Endothelial cell of umbilical vein (primary cell): Measurements from ENCODE around the gene MYOG. TPM values are rescaled to one million over a fixed set of nuclear protein-coding genes. Genes with fewer than 3 reads are reported as not detected.

ENCODE experiments used
- BruUV-seq: library from RNA; stranded (reverse); fragments of 400-500 nt; replicated peaks from 2 replicates; lab custom pipeline; 2021; lab: Mats Ljungman, UMichigan
- CTCF ChIA-PET: fragments of 300-600, 350-600 bp; sonication (Branson Sonifier 250); formaldehyde crosslinking; loops from one replicate; lab custom pipeline; 2021; ENCODE audit warnings: antibody characterized with exemption, inconsistent platforms; lab: Charles Lee
- POLR2A ChIA-PET: fragments of 300-600, 350-600 bp; sonication (Branson Sonifier 250); formaldehyde crosslinking; loops from one replicate; lab custom pipeline; 2021; ENCODE audit warnings: antibody characterized with exemption, inconsistent platforms; lab: Charles Lee
- DNase-seq: peaks from one replicate; pipeline ENCODE4 v3.0.0-alpha.2; 2011; ENCODE audit warnings: low read depth, low spot score
- FAIRE-seq: peaks from 2 replicates; lab custom pipeline; 2011; peaks lifted over from hg19 to GRCh38; lab: Jason Lieb, UNC
- H2AFZ ChIP-seq: 2 replicates; pipeline ENCODE4 v1.6.0; 2012; ENCODE audit warnings: low read depth, low read length, control low read depth, inconsistent platforms
- H3K27ac ChIP-seq: 2 replicates; pipeline ENCODE4 v1.5.1; 2011; ENCODE audit warnings: low read depth, mild to moderate bottlenecking, control low read depth, low read length, moderate library complexity; ENCODE audit not compliant: insufficient read depth
- H3K27me3 ChIP-seq, 2 experiments: 2 replicates each; pipeline versions ENCODE4 v1.6.0 to v1.6.1; 2011; ENCODE audit warnings: low read length in 2 of 2, mixed read lengths in 1 of 2; ENCODE audit not compliant: control insufficient read depth in 2 of 2, insufficient read depth in 2 of 2
- H3K36me3 ChIP-seq, 2 experiments: 2 replicates in 1 of 2; 3 replicates in 1 of 2; pipeline ENCODE4 v1.5.1; 2011; ENCODE audit warnings: low read length in 2 of 2, mild to moderate bottlenecking in 1 of 2, moderate library complexity in 1 of 2; ENCODE audit not compliant: control insufficient read depth in 2 of 2, insufficient read depth in 2 of 2; ENCODE audit errors: extremely low read depth in 1 of 2
- H3K4me1 ChIP-seq: 3 replicates; pipeline ENCODE4 v1.5.1; 2011; ENCODE audit warnings: mild to moderate bottlenecking, low read length; ENCODE audit not compliant: control insufficient read depth, insufficient read depth; ENCODE audit errors: extremely low read depth
- H3K4me2 ChIP-seq: 2 replicates; pipeline ENCODE4 v1.6.1; 2011; ENCODE audit warnings: low read length, control low read depth, mixed read lengths; ENCODE audit not compliant: insufficient read depth
- H3K4me3 ChIP-seq, 3 experiments: fragments of 200-600 bp in 1 of 3; sonication (generic), shearing (Covaris generic) in 1 of 3; replicated peaks in 1 of 3; 2 replicates each; pipeline ENCODE4 v1.5.1; 2011 to 2016; ENCODE audit warnings: control low read depth in 3 of 3, low read length in 3 of 3, mild to moderate bottlenecking in 2 of 3, inconsistent platforms in 1 of 3, low read depth in 1 of 3, moderate library complexity in 1 of 3; ENCODE audit not compliant: insufficient read depth in 1 of 3
- H3K79me2 ChIP-seq: 2 replicates; pipeline ENCODE4 v1.6.0; 2012; ENCODE audit warnings: low read length, inconsistent platforms; ENCODE audit not compliant: control insufficient read depth, insufficient read depth
- H3K9ac ChIP-seq: replicated peaks from 2 replicates; pipeline ENCODE3; 2011; ENCODE audit warnings: low read length, control low read depth; ENCODE audit not compliant: insufficient read depth; ENCODE audit errors: extremely low read depth
- H3K9me1 ChIP-seq: replicated peaks from 3 replicates; pipeline ENCODE4 v1.6.0; 2011; ENCODE audit warnings: mild to moderate bottlenecking, low read length; ENCODE audit not compliant: control insufficient read depth, insufficient read depth; ENCODE audit errors: extremely low read depth
- H3K9me3 ChIP-seq: replicated peaks from 2 replicates; pipeline ENCODE4 v1.5.1; 2012; ENCODE audit warnings: low read length, inconsistent platforms; ENCODE audit not compliant: control insufficient read depth, insufficient read depth
- H4K20me1 ChIP-seq: replicated peaks from 2 replicates; pipeline ENCODE3; 2011; ENCODE audit warnings: mild to moderate bottlenecking, low read length; ENCODE audit not compliant: control insufficient read depth, insufficient read depth; ENCODE audit errors: extremely low read depth
- EZH2 ChIP-seq: IDR thresholded peaks from 2 replicates; pipeline ENCODE4 v1.6.1; 2012; ENCODE audit warnings: borderline replicate concordance, low read depth, mild to moderate bottlenecking, moderate library complexity, low read length, inconsistent platforms; ENCODE audit not compliant: severe bottlenecking
- FOS ChIP-seq: IDR thresholded peaks from 2 replicates; pipeline ENCODE4 v1.6.1; 2011; ENCODE audit warnings: mild to moderate bottlenecking, low read length, moderate library complexity, borderline replicate concordance; ENCODE audit not compliant: insufficient read depth
- GATA2 ChIP-seq: IDR thresholded peaks from 2 replicates; pipeline ENCODE4 v1.7.0; 2011; ENCODE audit warnings: low read depth, mild to moderate bottlenecking, moderate library complexity, mixed read lengths, low read length; ENCODE audit not compliant: insufficient read length, insufficient read depth
- JUN ChIP-seq: IDR thresholded peaks from 2 replicates; pipeline ENCODE4 v1.6.1; 2011; ENCODE audit warnings: borderline replicate concordance, low read depth; ENCODE audit not compliant: insufficient read length, insufficient read depth
- MYC ChIP-seq: IDR thresholded peaks from one replicate; pipeline ENCODE4 v1.6.1; 2011; ENCODE audit warnings: mild to moderate bottlenecking, low read depth, low read length
- POLR2A ChIP-seq: IDR thresholded peaks from 2 replicates; pipeline ENCODE4 v1.6.1; 2012; ENCODE audit warnings: low read depth, mild to moderate bottlenecking, control low read depth, low read length
- POLR2AphosphoS5 ChIP-seq: IDR thresholded peaks from 2 replicates; pipeline ENCODE4 v1.6.1; 2012; ENCODE audit warnings: low read depth, mild to moderate bottlenecking, control low read depth, low read length, moderate library complexity; ENCODE audit not compliant: insufficient read depth
- dilution Hi-C: fragments of 300-500 bp; cut with MboI; formaldehyde crosslinking; loops from one replicate; pipeline ENCODE4 v1.15.0; 2019; ENCODE audit warnings: low sequenced_read_pairs; ENCODE audit not compliant: extremely low pct_ligation_motif_present
- intact Hi-C: fragments of 100-400 bp; cut with micrococcal nuclease; formaldehyde crosslinking; loops from one replicate; pipeline ENCODE4 v1.10.0; 2022
- polyA plus RNA-seq, 4 experiments: library from polyadenylated mRNA; depleted of rRNA in 3 of 4; stranded (reverse) in 3 of 4; unstranded in 1 of 4; fragments of >200 nt; gene quantifications; 2 replicates each; pipeline versions ENCODE4 v1.2.1 to v1.2.3, GENCODE V29; 2011 to 2012; ENCODE audit warnings: missing spikeins in 1 of 4
- total RNA-seq: library from RNA; stranded (reverse); gene quantifications from 2 replicates; pipeline ENCODE4 v1.2.3, GENCODE V29; 2021
- TF ChIP-seq, protein P1 (sequence below): IDR thresholded peaks from 2 replicates; pipeline ENCODE4 v1.6.1; 2011; ENCODE audit not compliant: insufficient read depth, insufficient read length
- TF ChIP-seq, protein P2 (sequence below), 2 donors: IDR thresholded peaks; 1 replicate in 1 of 2; 2 replicates in 1 of 2; pipeline ENCODE4 v1.5.1; 2011; ENCODE audit warnings: low read length in 2 of 2, mild to moderate bottlenecking in 2 of 2, moderate library complexity in 2 of 2, control low read depth in 1 of 2, inconsistent platforms in 1 of 2, low read depth in 1 of 2; ENCODE audit not compliant: insufficient read depth in 1 of 2; ENCODE audit errors: extremely low read depth in 1 of 2

The MYOG gene
- total and polyA plus RNA-seq, 2 donors (not counting 3 experiments of a cell fraction or from before 2014, with no cell fraction given) = not detected

DNA sequence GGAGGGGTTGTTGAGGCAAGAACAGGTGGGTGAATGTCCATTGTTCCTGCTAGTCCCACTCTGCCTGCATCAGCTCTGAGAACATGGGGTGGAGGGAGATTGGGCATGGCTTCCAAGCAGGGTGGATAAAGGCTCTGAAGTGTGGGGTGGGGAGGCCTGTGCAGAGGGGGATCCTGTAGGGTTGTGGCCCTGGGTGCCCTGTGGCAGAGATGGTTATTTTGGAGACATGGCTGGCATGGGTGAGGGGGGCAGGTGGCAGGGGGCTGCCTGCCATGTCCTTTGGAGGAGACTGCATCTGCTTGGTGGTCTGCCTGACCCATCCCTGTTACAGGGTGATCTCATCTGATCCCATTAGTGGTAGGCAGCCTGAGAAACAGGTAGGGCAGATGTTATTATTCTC is 11.2 kb downstream of the MYOG start:
- no peaks in the 10 kb centered on the region for H3K9me1 ChIP-seq
- no peak overlapping the region for H3K4me3 ChIP-seq
- H3K9me3 ChIP-seq = no peaks in the 10 kb centered on the region
- H3K79me2 ChIP-seq = no peaks in the 10 kb centered on the region
- FAIRE-seq (no peak), DNase-seq (no peak)
- ChIA-PET POLR2A (no interaction called here), CTCF (no interaction called here)
- no peak overlapping the region for H3K27ac ChIP-seq
- no peaks in the 10 kb centered on the region for H3K4me1 ChIP-seq
- no peaks in the 10 kb centered on the region for H4K20me1 ChIP-seq
- dilution Hi-C loops (no loop called here), intact Hi-C loops (no loop called here)
- no peak overlapping the region for H2AFZ ChIP-seq
- peaks cover 48 to 51% of the 10 kb centered on the region in 2 experiments for H3K27me3 ChIP-seq
- TF ChIP-seq, protein P1, sequence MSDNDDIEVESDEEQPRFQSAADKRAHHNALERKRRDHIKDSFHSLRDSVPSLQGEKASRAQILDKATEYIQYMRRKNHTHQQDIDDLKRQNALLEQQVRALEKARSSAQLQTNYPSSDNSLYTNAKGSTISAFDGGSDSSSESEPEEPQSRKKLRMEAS = no peak
- TF ChIP-seq POLR2AphosphoS5 = no peak
- no peak for TF ChIP-seq GATA2
- TF ChIP-seq, protein P2, sequence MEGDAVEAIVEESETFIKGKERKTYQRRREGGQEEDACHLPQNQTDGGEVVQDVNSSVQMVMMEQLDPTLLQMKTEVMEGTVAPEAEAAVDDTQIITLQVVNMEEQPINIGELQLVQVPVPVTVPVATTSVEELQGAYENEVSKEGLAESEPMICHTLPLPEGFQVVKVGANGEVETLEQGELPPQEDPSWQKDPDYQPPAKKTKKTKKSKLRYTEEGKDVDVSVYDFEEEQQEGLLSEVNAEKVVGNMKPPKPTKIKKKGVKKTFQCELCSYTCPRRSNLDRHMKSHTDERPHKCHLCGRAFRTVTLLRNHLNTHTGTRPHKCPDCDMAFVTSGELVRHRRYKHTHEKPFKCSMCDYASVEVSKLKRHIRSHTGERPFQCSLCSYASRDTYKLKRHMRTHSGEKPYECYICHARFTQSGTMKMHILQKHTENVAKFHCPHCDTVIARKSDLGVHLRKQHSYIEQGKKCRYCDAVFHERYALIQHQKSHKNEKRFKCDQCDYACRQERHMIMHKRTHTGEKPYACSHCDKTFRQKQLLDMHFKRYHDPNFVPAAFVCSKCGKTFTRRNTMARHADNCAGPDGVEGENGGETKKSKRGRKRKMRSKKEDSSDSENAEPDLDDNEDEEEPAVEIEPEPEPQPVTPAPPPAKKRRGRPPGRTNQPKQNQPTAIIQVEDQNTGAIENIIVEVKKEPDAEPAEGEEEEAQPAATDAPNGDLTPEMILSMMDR (IDR thresholded peaks at IDR 0.05; ENCODE audit: extremely low read depth in 1 of 2, insufficient read depth in 1 of 2, low read depth in 1 of 2, low read length in 2 of 2) = no peak
- TF ChIP-seq MYC = no peak
- H3K4me2 ChIP-seq = no peak overlapping the region
- no peaks in the 10 kb centered on the region for H3K36me3 ChIP-seq
- H3K9ac ChIP-seq = no peak overlapping the region
- no TSS peak for BruUV-seq

DNA sequence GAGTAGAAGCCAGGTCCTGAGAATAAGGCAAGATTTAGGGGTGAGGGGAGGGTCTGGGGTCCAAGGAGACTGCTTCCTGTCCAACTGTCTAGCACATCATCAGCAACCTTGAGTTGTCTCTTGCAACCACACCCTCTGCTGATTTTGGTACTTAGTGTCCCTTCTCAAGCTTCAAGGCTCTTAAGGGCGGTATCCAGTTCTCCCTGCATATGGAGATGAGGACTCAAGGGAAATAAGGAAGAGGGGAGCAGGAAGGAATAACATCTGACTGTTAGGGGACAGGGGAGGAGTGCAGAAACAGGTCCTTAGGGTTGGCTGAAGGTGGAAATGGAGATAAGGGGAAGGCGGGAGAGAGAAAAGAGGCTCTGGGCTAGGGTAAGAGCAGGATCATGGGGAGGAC is 12.3 kb downstream of the MYOG start:
- no TSS peak for BruUV-seq
- H3K4me2 ChIP-seq = no peak overlapping the region
- no peaks in the 10 kb centered on the region for H3K36me3 ChIP-seq
- H3K9me1 ChIP-seq = no peaks in the 10 kb centered on the region
- no peak overlapping the region for H2AFZ ChIP-seq
- intact Hi-C loops = no loop called here
- dilution Hi-C loops = no loop called here
- ChIA-PET POLR2A (no interaction called here), CTCF (interaction anchor here (0.9 to 1.6 kb wide), 5 partner anchors 11 to 194 kb away, joined by 3 to 4 read pairs (median 4); no protein-coding TSS in a partner anchor)
- H4K20me1 ChIP-seq = no peaks in the 10 kb centered on the region
- H3K79me2 ChIP-seq = no peaks in the 10 kb centered on the region
- no peak for FAIRE-seq
- no peak for DNase-seq
- H3K9ac ChIP-seq = no peak overlapping the region
- no peak overlapping the region for H3K27ac ChIP-seq
- H3K4me3 ChIP-seq = no peak overlapping the region
- H3K4me1 ChIP-seq = no peaks in the 10 kb centered on the region
- TF ChIP-seq JUN = no peak
- TF ChIP-seq EZH2 = no peak
- no peak for TF ChIP-seq POLR2A
- TF ChIP-seq, protein P2 (IDR thresholded peaks at IDR 0.05; ENCODE audit: extremely low read depth in 1 of 2, insufficient read depth in 1 of 2, low read depth in 1 of 2, low read length in 2 of 2) = no peak
- no peak for TF ChIP-seq GATA2
- no peak for TF ChIP-seq POLR2AphosphoS5
- TF ChIP-seq MYC = no peak
- TF ChIP-seq, protein P1 = no peak
- TF ChIP-seq FOS = no peak
- no peaks in the 10 kb centered on the region for H3K9me3 ChIP-seq
- H3K27me3 ChIP-seq = peaks cover 46 to 51% of the 10 kb centered on the region in 2 experiments
